Glutamatergic neuron (in vitro differentiated cells): Measurements from ENCODE around the gene SERGEF. TPM values are rescaled to one million over a fixed set of nuclear protein-coding genes. Genes with fewer than 3 reads are reported as not detected.
A peak's percentile ranks its signal among the peaks of the same experiment; 100 is the strongest.

Experiments used
- DNase-seq: peaks from one replicate; pipeline ENCODE4 v3.0.0; 2022
- H3K27ac Mint-ChIP-seq: one replicate; pipeline ENCODE4 v1.8.0; 2020; ENCODE audit warnings: mild to moderate bottlenecking, mixed read lengths, inconsistent platforms; ENCODE audit not compliant: unreplicated experiment
- H3K27me3 Mint-ChIP-seq: one replicate; pipeline ENCODE4 v1.8.0; 2020; ENCODE audit warnings: mild to moderate bottlenecking, moderate library complexity, mixed read lengths, inconsistent platforms; ENCODE audit not compliant: unreplicated experiment
- H3K36me3 Mint-ChIP-seq: one replicate; pipeline ENCODE4 v1.8.0; 2020; ENCODE audit warnings: mild to moderate bottlenecking, mixed read lengths, inconsistent platforms; ENCODE audit not compliant: unreplicated experiment
- H3K4me1 Mint-ChIP-seq: one replicate; pipeline ENCODE4 v1.8.0; 2020; ENCODE audit warnings: mild to moderate bottlenecking, low read depth, mixed read lengths, inconsistent platforms; ENCODE audit not compliant: unreplicated experiment
- H3K4me3 Mint-ChIP-seq: one replicate; pipeline ENCODE4 v1.8.0; 2020; ENCODE audit warnings: mild to moderate bottlenecking, mixed read lengths, inconsistent platforms; ENCODE audit not compliant: unreplicated experiment
- H3K9me3 Mint-ChIP-seq: one replicate; pipeline ENCODE4 v1.8.0; 2020; ENCODE audit warnings: mild to moderate bottlenecking, moderate library complexity, mixed read lengths, inconsistent platforms; ENCODE audit not compliant: unreplicated experiment
- CTCF ChIP-seq: fragments of 200-600 bp; sonication (generic); IDR thresholded peaks from one replicate; pipeline ENCODE4 v1.5.0; 2021; ENCODE audit not compliant: partially characterized antibody, unreplicated experiment
- total RNA-seq: library from RNA; stranded (reverse); fragmentation: NEBNext Ultra II Directional; extraction: Animal tissue kit (Norgen Biotek cat#: 25700); gene quantifications from one replicate; pipeline ENCODE4 v1.2.1, GENCODE V29; 2021; ENCODE audit not compliant: unreplicated experiment

Gene SERGEF
- total RNA-seq, 1 donor from 2014 or later, result 42.5 TPM

GRCh38 chr11:17760102-17761029 lies 252.5 kb downstream of the SERGEF start:
- Mint-ChIP-seq H3K36me3 (peaks cover 17% of the 10 kb centered on the region), H3K4me3 (no peak overlapping the region), H3K27ac (no peak overlapping the region), H3K27me3 (peaks cover 12% of the 10 kb centered on the region), H3K9me3 (peaks cover 9% of the 10 kb centered on the region), H3K4me1 (peaks cover 13% of the 10 kb centered on the region)
- peak; percentile 53 for DNase-seq
- TF ChIP-seq CTCF, result peak; percentile 16

- no peak for TF ChIP-seq CTCF
- H3K27ac Mint-ChIP-seq, result no peak overlapping the region
- peaks cover 6% of the 10 kb centered on the region for H3K27me3 Mint-ChIP-seq
- H3K4me1 Mint-ChIP-seq, result peaks cover 2% of the 10 kb centered on the region
- peaks cover 7% of the 10 kb centered on the region for H3K9me3 Mint-ChIP-seq
- no peak for DNase-seq
- no peak overlapping the region for H3K4me3 Mint-ChIP-seq
- peaks cover 29% of the 10 kb centered on the region for H3K36me3 Mint-ChIP-seq
Measured at GRCh38 chr11:17755891-17756290, 257.0 kb downstream of the SERGEF start.

GRCh38 chr11:17753641-17754040 lies 259.2 kb downstream of the SERGEF start:
- DNase-seq, result no peak
- Mint-ChIP-seq H3K9me3 (peaks cover 2% of the 10 kb centered on the region), H3K4me3 (no peak overlapping the region), H3K27me3 (peaks cover 3% of the 10 kb centered on the region), H3K27ac (no peak overlapping the region), H3K4me1 (peaks cover 2% of the 10 kb centered on the region), H3K36me3 (peaks cover 23% of the 10 kb centered on the region)
- no peak for TF ChIP-seq CTCF

- peaks cover 18% of the 10 kb centered on the region for H3K36me3 Mint-ChIP-seq
- DNase-seq, result peak; percentile 8
- peaks cover 2% of the 10 kb centered on the region for H3K4me1 Mint-ChIP-seq
- peaks cover 3% of the 10 kb centered on the region for H3K27me3 Mint-ChIP-seq
- H3K4me3 Mint-ChIP-seq, result no peak overlapping the region
- H3K27ac Mint-ChIP-seq, result no peak overlapping the region
- H3K9me3 Mint-ChIP-seq, result peaks cover 2% of the 10 kb centered on the region
- TF ChIP-seq CTCF, result no peak
Measured at GRCh38 chr11:17753153-17753552, 259.7 kb downstream of the SERGEF start.

GRCh38 chr11:17752144-17752543 lies 260.7 kb downstream of the SERGEF start:
- H3K36me3 Mint-ChIP-seq, result peaks cover 17% of the 10 kb centered on the region
- peaks cover 5% of the 10 kb centered on the region for H3K27me3 Mint-ChIP-seq
- peaks cover 2% of the 10 kb centered on the region for H3K4me1 Mint-ChIP-seq
- H3K4me3 Mint-ChIP-seq, result no peak overlapping the region
- no peak for TF ChIP-seq CTCF
- peak; percentile 2 for DNase-seq
- no peak overlapping the region for H3K27ac Mint-ChIP-seq
- peaks cover 2% of the 10 kb centered on the region for H3K9me3 Mint-ChIP-seq
